ENCODE data around the gene CFAP251.

GRCh38 chr12:122051231-122051876 lies 133.0 kb downstream of the CFAP251 start:
- no peak for TF ChIP-seq ZNF664 (tag by site-specific recombination; IDR thresholded peaks at IDR 0.05)
- 0 out of 2 replicates have a peak, but pooled peaks have one; percentile 13 for TF ChIP-seq ZIC2 (tag by site-specific recombination; IDR thresholded peaks at IDR 0.05)
- no peak for TF ChIP-seq CTCF (tag by site-specific recombination; IDR thresholded peaks at IDR 0.05)
- TF ChIP-seq ZNF174 (tag by site-specific recombination; IDR thresholded peaks at IDR 0.05): no peak
- no peak for TF ChIP-seq ZNF24 (tag by site-specific recombination; IDR thresholded peaks at IDR 0.05)
- no peak for TF ChIP-seq BCL11A (tag by site-specific recombination; IDR thresholded peaks at IDR 0.05; ENCODE audit: low read depth)
- TF ChIP-seq ZNF280D (tag by site-specific recombination; IDR thresholded peaks at IDR 0.05): no peak
- no peak for TF ChIP-seq ZNF76 (tag by site-specific recombination; IDR thresholded peaks at IDR 0.05; ENCODE audit: borderline replicate concordance, low read depth)
